Activated T-helper 1 cell treated with anti-CD3 and anti-CD28 coated beads, Interleukin-2, amount 50 U/mL, for 16 hours (primary cell): ENCODE results near the gene HEATR3.

Experiments used
- DNase-seq, 2 donors: peaks; one replicate each; pipeline ENCODE4 v3.0.0-alpha.2; 2020; ENCODE audit warnings: low read depth in 1 of 2, low spot score in 1 of 2

Gene HEATR3

GRCh38 chr16:50058091-50058771 lies 7.5 kb upstream of the HEATR3 start:
- DNase-seq = no peak

GRCh38 chr16:50059111-50059510 lies 6.7 kb upstream of the HEATR3 start:
- DNase-seq = no peak

- DNase-seq = no peak
These were observed 6.1 kb upstream of the HEATR3 start for GRCh38 chr16:50059669-50060068.

DNA sequence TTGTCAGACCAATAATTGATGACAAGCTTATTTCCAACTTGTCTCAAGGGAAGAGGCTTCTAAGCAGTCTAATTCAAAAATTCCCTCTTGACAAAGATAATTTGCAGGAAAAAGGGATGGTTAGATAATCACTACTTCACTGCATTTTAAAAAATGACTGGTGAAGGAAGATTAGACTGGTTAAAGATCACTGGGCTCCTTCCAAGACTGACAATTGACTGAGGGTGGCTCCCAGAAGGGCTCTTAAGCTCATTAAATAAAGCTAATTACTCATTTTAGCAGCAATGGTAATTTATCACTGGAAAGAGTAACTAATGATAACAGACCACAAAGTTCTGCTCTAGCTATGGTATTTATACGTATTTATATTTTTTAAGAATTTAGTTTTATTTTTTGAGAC lies 4.4 kb upstream of the HEATR3 start:
- no peak for DNase-seq

DNA sequence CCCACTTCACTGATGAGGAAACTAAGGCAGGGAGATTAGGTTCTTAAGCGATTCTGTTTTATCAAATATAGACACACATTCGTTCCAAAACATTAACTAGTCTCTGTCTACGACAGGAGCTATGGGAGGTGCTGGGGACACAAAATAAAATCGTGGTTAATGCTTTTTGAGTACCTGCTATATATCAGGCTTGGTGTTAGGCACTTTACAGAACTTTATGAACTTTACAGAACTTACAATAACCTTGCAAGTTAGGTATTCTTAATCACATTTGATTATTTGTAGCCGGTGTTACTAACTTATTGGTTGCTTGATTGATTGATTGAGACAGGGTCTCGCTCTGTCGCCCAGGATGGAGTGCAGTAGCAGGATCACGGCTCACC lies 538 bp upstream of the HEATR3 start:
- DNase-seq = no peak

DNA sequence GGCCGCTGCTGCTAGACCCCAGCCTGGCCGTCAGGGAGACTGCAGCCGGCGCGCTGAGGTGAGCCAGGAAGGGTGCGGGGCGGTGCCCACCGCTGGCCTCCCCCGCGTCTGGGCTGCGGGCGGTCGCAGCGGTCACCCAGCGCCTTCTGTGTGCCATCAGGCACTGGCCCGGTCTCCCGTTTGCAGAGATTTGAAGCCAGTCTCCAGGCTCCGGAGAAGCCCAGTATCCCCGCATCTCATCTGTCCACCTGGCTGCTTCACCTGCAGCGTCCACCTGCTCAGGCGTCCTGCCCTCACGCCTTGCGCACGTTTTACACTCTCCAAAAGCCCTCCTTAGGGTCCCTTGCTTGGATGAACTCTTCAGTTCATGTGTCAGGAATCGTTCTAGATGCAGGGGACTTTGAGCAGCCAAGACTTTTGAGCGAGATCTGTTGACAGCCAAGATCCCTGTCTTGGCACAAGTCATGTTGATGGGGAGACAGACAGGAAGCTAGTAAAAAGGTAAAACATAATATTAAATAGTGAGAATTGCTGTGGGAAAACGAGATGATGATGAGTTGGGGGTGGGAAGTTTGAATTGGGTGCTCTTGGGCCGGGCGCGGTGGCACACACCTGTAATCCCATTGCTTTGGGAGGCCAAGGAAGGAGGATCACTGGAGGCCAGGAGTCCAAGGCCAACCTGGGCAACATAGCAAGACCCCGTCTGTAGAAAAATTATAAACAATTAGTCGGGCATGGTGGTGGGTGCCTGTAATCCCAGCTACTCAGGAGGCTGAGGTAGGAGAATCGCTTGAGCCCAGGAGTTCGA lies 916 bp downstream of the HEATR3 start:
- no peak for DNase-seq

DNA sequence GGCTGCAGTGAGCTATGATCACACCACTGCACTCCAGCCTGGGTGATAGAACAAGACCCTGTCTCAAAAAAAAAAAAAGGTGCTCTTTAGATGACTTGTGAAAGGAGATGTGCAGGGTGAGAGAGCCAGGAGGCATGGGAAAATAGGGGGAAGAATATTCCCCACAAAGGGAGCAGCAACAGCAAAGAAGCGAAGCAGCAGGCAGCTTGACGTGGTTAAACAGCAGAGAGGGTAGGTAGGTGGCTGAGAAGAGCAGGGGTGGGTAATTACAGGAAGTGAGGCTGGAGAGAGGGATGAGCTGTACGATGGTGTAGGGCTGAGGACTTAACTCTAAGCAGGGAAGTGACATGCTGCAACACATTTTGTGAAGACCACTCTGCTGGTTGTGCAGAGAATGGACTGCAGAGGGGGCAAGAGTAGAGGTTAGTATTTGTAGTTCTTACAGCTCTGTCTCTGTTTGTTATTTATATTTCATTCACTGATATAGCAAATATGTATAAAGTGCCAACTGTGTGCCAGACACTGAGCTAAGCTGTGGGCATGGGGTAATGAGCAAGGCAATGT lies 1.6 kb downstream of the HEATR3 start:
- no peak for DNase-seq

DNA sequence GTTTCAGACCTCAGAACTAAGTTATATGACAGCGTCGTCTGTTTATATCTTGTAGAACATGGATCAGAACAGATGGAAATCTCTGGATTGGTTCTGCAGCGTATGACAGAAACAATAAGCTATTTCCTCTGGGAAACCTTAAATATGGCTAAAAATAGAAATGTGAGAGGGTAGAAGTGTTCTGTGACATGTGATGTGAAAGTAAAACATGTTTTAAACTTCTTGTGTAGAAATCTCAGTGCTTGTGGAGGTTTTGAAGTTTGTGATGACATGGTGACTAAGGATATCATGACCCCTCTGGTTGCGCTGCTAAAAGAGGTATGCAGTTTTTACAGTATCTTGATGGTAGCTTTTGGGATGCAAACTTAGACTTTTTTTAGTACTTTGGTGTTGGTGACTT lies 2.8 kb downstream of the HEATR3 start:
- DNase-seq = no peak

DNA sequence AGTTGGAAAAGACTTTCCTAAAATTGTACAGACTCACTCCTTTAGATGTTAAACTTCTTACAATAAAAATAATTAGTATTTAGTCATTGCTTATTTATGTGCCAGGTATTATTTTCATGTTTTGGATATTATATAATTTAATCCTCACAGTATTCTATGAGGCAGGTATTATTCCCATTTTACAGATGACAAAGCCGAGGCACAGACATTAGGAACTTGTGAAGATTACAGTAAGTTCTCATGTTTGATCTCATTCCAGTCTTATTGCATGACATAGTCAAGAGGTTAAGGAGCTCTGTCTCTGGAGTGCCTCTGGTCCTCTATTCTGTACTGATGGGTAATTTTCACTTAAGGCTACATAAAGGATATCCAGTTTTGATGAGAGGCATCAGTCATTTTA lies 3.3 kb downstream of the HEATR3 start:
- DNase-seq = no peak

- DNase-seq = no peak
These were observed 5.4 kb downstream of the HEATR3 start for GRCh38 chr16:50071075-50071671.

- no peak for DNase-seq
These were observed 7.0 kb downstream of the HEATR3 start for GRCh38 chr16:50072730-50073129.

GRCh38 chr16:50079397-50080140 lies 13.8 kb downstream of the HEATR3 start:
- DNase-seq = no peak

GRCh38 chr16:50081428-50082018 lies 15.8 kb downstream of the HEATR3 start:
- no peak for DNase-seq

- DNase-seq = no peak
These were observed 18.2 kb downstream of the HEATR3 start for GRCh38 chr16:50083996-50084395.

- no peak for DNase-seq
These were observed 20.4 kb downstream of the HEATR3 start for GRCh38 chr16:50086176-50086575.

DNA sequence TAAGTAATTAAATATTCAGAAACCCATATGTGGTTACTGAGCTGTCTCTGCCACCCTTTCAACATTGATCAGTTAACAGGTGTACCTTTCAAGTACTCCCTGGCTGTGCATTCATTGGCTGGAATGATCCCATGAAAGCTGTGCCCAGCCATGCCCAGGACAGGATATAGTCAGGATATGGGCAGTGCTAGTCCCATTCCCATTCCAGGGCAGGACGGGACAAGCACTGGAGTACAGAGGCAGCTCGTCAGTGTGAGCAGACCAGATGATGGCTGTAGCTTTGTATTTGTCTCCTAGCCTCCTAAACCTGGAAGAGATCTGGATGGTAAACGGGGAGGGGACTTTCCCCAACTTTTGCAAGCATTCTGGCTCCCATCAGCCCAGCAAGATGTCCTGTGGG lies 22.5 kb downstream of the HEATR3 start:
- no peak for DNase-seq

GRCh38 chr16:50092891-50093290 lies 27.1 kb downstream of the HEATR3 start:
- no peak for DNase-seq

DNA sequence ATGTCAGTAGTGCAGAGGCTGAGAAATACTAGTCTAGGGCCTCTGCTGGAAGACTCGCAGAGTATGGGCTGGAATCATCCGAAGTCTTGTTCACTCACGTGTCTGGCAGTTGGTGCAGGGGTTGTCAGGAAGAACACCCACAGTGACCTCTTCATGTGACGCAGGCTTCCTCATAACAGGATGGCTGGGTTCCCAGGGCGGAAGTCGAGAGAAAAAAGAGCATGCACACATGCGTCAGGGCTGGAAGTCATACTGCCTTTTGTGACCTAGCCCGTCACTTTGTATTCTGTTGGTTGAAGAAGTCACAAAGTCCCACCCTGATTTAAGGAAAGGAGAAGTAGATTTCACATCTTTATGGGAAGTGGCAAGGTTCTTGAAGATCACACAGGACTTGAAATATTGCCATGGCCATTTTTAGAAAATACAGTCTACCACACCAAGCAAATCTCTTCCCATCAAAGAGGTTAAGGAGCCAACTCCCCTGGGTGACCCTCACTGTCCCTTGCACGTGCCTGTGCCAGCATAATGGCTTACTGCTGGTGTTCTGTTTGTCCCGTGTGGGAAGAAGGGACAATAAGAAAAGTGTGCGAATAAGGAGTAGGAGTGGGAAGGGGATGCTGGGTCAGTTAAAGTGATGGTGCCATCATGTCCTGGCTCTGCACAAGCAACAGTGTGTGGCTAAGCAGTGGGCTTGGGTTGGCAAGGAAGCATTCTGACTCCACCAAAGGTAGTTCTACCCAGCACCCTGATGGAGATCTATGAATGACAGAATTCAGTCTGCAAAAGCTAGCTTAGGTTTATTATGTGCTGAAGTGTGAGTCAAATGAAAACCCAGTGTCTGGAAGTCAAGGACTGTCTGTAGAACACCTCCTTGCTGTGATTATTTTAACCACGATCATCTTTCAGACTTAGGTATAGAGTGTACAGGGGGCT lies 28.1 kb downstream of the HEATR3 start:
- no peak for DNase-seq

DNA sequence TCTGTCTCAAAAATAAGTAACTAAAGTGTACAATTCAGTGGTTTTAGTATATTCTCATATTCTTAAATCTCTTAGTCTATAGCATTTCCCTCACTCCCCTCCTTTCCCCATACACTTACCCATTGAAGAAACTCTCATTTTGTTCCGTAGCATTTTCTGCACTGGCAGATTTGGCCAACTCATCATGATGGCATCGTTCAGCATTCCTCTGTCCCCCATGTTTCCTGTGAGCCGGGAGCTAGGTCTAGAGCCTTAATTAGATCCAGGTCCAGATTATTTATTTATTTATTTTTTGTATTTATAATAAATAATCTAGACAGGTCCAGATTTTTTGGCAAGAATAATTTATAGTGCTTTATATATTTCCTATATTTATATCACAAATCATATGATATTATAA lies 31.0 kb downstream of the HEATR3 start:
- no peak for DNase-seq
